Measurements from ENCODE around the gene ADGB. TPM values are rescaled to one million over a fixed set of nuclear protein-coding genes. Genes with fewer than 3 reads are reported as not detected.
"Not testable (repeated sequence)": the region's sequence is repeated elsewhere in the genome, so short reads cannot be mapped to it uniquely, and the experiment has no call there.

The ADGB gene
- total RNA-seq, 2 experiments from 2014 or later: not detected

DNA sequence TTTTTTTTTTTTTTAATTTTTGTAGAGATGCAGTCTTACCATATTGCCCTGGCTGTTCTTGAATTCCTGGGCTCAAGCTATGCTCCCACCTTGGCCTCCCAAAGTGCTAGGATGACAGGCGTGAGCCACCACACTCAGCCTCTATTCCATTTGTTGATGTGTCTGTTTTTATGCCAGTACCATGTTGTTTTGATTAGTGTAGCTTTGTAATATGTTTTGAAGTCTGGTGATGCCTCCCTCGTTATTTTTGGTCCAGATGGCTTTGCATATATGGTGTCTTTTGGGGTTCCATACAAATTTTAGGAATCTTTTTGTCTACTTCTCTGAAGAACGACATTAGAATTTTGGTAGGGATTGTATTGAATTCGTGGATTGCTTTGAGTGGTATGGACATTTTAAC, 193.2 kb downstream of the ADGB start:
- no peak for DNase-seq
- Mint-ChIP-seq H3K27ac (no peak overlapping the region), H3K4me3 (no peak overlapping the region), H3K27me3 (no peaks in the 10 kb centered on the region), H3K36me3 (ENCODE audit: low read depth) (peaks cover 19% of the 10 kb centered on the region), H3K4me1 (peaks cover 37% of the 10 kb centered on the region), H3K9me3 (peaks cover 33% of the 10 kb centered on the region)
- ChIA-PET POLR2A (no interaction called here), CTCF (interaction anchor here (1.1 kb wide), 1 partner anchor 10 kb away, joined by 5 read pairs; no protein-coding TSS in a partner anchor)

DNA sequence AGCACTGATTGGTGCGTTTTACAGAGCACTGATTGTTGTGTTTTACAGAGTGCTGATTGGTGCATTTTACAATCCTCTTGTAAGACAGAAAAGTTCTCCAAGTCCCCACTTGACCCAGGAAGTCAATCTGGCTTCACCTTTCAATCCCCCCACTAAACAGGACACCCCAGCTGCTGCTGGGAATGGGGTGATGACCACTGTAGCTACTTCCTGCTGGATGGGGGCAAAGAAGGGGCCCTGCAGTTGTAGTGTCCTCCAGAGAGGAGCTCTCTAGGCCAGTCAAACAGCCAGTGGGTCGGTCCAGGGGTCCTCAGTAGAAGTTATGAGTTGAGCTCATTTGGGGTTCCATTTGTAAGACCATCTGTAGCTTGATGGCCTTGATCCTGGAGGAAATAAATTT, 194.4 kb downstream of the ADGB start:
- peaks cover 32% of the 10 kb centered on the region for H3K4me1 Mint-ChIP-seq
- H3K27me3 Mint-ChIP-seq, CTCF ChIA-PET, DNase-seq, H3K27ac Mint-ChIP-seq, H3K4me3 Mint-ChIP-seq, POLR2A ChIA-PET: not testable (repeated sequence)
- H3K9me3 Mint-ChIP-seq: peaks cover 35% of the 10 kb centered on the region
- H3K36me3 Mint-ChIP-seq (ENCODE audit: low read depth): peaks cover 19% of the 10 kb centered on the region

DNA sequence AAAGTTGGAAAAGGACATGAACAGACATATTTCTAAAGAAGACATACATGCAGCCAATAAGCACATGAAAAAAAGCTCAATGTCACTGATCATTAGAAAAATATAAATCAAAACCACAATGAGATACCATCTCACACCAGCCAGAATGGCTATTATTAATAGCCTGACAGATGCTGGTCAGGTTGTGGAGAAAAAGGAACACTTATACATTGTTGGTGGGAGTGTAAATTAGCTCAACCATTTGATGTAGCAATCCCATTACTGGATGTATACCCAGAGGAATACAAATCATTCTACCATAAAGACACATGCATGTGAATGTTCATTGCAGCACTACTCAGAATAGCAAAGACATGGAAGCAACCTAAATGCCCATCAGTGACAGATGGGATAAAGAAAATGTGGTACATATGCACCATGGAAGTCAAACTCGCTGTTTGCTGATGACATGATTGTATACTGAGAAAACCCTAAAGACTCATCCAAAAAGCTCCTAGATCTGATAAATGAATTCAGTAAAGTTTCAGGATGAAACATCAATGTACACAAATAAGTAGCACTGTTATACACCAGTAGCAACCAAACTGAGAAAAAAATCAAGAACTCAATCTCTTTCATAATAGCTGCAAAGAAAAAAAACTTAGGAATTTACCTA, 196.8 kb downstream of the ADGB start:
- Mint-ChIP-seq H3K36me3 (ENCODE audit: low read depth) (peaks cover 19% of the 10 kb centered on the region), H3K4me1 (peaks cover 17% of the 10 kb centered on the region), H3K27ac (no peak overlapping the region), H3K9me3 (peaks cover 35% of the 10 kb centered on the region), H3K4me3 (no peak overlapping the region), H3K27me3 (peaks cover 1% of the 10 kb centered on the region)
- POLR2A ChIA-PET: no interaction called here
- CTCF ChIA-PET: interaction anchor here (1.6 kb wide), 1 partner anchor 10 kb away, joined by 4 read pairs; no protein-coding TSS in a partner anchor
- no peak for DNase-seq

DNA sequence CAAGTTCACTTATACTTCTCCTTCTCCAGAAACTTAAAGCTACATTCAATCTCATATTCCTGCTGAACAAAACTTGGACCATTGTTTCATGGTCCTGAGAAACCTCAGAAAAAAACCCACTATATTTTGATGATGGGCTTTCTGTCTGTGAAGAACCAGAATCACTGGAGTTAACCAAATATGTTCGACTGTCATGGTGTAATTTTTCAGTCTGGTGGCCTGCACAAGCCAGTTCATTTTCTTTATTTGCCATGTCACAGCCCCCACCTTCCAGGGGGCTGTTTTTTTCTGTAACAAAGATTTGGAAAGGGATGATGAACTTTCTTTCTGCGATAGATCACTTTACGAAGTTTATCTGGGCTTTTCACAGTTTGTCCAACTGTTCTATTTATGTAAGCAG, 204.4 kb downstream of the ADGB start:
- not testable (repeated sequence) for H3K4me3 Mint-ChIP-seq

DNA sequence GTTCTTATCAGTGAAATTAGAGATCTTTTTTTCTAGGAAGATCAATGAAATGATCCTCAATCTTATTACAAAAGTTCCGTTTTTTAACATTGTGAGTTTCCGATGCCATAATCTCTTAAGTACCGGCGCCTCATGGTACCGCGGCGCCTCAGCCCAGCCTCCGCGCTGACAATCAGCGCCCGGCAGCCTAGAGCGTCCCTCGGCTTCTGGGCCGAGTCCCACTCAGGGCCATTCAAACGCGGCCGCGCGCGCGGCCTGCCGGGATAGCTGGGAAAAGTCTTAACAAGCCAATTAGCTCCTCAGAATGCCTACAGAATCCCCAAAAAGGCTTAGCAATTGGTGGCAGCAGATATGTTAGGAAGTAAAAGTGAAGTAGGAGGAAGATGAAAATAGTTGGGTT, 204.8 kb downstream of the ADGB start:
- no peak overlapping the region for H3K27ac Mint-ChIP-seq
- H3K36me3 Mint-ChIP-seq (ENCODE audit: low read depth): no peaks in the 10 kb centered on the region
- H3K27me3 Mint-ChIP-seq: peaks cover 2% of the 10 kb centered on the region
- ChIA-PET POLR2A (no interaction called here), CTCF (no interaction called here)
- H3K9me3 Mint-ChIP-seq: no peaks in the 10 kb centered on the region
- no peak overlapping the region for H3K4me3 Mint-ChIP-seq
- DNase-seq: no peak
- peaks cover 2% of the 10 kb centered on the region for H3K4me1 Mint-ChIP-seq

More for the DNA sequence above, 204.4 kb downstream of the ADGB start:
- H3K27me3 Mint-ChIP-seq; CTCF ChIA-PET; H3K4me1 Mint-ChIP-seq; H3K9me3 Mint-ChIP-seq; DNase-seq; POLR2A ChIA-PET; H3K36me3 Mint-ChIP-seq (ENCODE audit: low read depth); H3K27ac Mint-ChIP-seq: not testable (repeated sequence)

DNA sequence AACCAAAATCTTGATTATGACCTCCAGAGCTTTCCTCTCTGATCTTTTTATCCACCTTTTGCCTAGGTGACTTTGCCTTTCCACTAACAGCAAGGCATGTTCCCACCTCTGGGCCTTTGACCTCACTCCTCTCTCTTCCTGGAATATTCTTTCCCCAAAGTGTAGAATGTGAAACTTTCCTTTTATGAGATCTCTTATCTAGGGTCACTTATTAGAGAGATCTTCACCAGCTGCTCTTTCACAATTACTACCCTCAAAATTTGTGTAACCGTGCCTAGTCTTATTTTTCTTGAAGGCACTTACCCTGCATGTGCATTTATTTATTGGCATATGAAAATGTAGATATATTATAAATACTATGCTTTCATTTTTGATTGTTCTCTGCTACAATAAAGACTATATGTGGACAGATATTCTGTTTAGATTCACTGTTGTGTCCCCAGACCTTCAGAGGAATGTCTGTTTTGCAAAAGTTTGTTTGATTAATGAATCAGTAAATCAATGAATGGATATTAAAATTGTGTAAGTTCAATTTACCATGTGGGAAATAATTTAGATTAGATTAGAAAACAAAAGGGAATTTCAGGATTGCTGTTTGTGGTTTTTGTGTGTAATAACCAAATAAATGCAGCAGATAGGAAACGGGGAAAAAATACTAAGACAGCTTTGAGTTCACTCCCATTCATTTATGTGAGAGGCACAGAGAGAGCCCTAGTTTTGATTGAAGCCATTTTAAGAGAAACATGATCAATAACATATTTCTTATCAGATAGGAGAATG, 207.0 kb downstream of the ADGB start:
- POLR2A ChIA-PET: no interaction called here
- Mint-ChIP-seq H3K36me3 (ENCODE audit: low read depth) (no peaks in the 10 kb centered on the region), H3K27me3 (peaks cover 2% of the 10 kb centered on the region), H3K4me1 (peaks cover 2% of the 10 kb centered on the region), H3K27ac (no peak overlapping the region), H3K9me3 (no peaks in the 10 kb centered on the region), H3K4me3 (no peak overlapping the region)
- DNase-seq: no peak
- CTCF ChIA-PET: no interaction called here

DNA sequence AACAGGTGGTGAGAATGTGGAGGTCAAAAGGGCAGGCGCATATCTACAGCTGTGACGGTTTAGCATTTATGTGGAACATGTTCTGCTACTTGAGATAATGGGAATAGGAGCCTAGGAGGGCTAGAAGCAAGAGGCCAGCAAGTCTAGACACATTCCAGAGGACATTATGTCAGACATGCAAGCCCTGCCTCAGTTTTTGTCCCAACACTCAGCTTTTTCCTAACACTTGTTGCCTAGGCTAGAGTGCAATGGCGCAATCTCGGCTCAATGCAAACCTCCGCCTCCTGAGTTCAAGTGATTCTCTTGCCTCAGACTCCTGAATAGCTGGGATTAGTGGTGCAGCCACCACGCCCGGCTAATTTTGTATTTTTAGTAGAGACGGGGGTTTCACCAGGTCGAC, 210.2 kb downstream of the ADGB start:
- H3K4me1 Mint-ChIP-seq; H3K4me3 Mint-ChIP-seq; H3K27me3 Mint-ChIP-seq; H3K36me3 Mint-ChIP-seq (ENCODE audit: low read depth); DNase-seq; POLR2A ChIA-PET; CTCF ChIA-PET; H3K9me3 Mint-ChIP-seq; H3K27ac Mint-ChIP-seq: not testable (repeated sequence)

DNA sequence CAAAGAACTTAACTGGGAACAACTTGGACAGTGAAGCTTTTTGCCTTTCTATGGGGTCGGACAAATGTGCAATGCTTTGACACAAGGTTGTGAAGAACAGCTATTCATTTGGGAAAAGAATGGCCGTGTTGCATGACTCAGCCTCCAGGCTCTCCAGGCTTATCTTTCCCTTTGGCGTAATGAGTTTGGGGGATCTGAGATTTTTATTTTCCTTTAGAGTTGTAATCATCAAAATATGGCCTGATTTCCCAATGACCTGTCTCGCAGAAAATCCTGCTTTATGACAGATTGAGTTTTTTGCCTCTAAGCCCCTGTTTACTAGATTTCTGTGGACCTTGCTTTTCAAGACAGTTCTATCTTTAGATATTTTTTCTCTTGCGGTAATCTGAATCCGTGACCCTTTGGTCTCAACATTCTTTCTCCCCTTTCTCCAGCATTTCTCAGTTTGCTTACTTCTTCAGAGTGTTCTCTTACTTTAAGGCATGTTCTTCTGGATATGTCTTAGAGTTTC, 214.1 kb downstream of the ADGB start:
- POLR2A ChIA-PET; H3K4me3 Mint-ChIP-seq; CTCF ChIA-PET; H3K4me1 Mint-ChIP-seq; H3K27me3 Mint-ChIP-seq; H3K36me3 Mint-ChIP-seq (ENCODE audit: low read depth); DNase-seq; H3K27ac Mint-ChIP-seq; H3K9me3 Mint-ChIP-seq: not testable (repeated sequence)

DNA sequence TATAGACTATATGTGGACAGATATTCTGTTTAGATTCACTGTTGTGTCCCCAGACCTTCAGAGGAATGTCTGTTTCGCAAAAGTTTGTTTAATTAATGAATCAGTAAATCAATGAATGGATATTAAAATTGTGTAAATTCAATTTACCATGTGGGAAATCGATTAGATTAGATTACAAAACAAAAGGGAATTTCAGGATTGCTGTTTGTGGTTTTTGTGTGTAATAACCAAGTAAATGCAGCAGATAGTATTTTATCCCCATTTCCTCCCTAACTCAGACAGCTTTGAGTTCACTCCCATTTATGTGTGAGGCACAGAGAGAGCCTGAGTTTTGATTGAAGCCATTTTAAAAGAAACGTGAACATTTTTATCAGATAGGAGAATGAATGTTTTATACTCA, 214.8 kb downstream of the ADGB start:
- no peaks in the 10 kb centered on the region for H3K9me3 Mint-ChIP-seq
- no peaks in the 10 kb centered on the region for H3K36me3 Mint-ChIP-seq (ENCODE audit: low read depth)
- H3K4me1 Mint-ChIP-seq: no peaks in the 10 kb centered on the region
- no peak overlapping the region for H3K4me3 Mint-ChIP-seq
- no peak overlapping the region for H3K27ac Mint-ChIP-seq
- H3K27me3 Mint-ChIP-seq: peaks cover 2% of the 10 kb centered on the region
- POLR2A ChIA-PET: no interaction called here
- CTCF ChIA-PET: no interaction called here
- no peak for DNase-seq

DNA sequence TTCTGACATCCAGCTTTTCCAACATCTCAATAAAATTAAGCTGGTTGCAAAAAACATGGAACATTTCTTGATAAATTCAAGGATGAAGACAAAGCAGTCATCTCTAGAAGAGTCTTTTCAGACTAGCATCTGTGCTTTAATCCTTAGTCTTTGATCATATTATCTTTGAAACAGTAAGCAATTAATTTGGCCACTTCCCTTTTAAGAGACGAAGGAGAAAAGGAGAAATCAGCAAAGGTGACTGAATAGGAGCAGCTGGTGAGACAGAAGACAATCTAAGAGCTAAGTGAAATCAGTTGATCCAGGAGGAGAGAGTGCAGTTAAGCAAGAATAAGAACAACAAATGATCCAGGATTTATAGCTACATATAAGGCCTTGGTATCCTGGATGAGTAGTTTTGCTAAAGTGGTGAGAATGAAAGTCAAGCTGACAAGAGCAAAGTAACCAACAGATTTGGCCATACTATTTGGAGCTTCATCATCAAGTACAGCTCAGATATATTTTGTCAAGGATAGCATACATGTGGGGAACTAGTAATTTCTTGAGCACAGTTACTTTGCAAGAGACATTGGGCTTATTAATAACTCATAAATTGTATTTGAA, 215.5 kb downstream of the ADGB start:
- DNase-seq: no peak
- H3K27me3 Mint-ChIP-seq: peaks cover 2% of the 10 kb centered on the region
- H3K4me3 Mint-ChIP-seq: no peak overlapping the region
- no peaks in the 10 kb centered on the region for H3K36me3 Mint-ChIP-seq (ENCODE audit: low read depth)
- CTCF ChIA-PET: no interaction called here
- H3K4me1 Mint-ChIP-seq: no peaks in the 10 kb centered on the region
- H3K9me3 Mint-ChIP-seq: no peaks in the 10 kb centered on the region
- POLR2A ChIA-PET: no interaction called here
- H3K27ac Mint-ChIP-seq: no peak overlapping the region

DNA sequence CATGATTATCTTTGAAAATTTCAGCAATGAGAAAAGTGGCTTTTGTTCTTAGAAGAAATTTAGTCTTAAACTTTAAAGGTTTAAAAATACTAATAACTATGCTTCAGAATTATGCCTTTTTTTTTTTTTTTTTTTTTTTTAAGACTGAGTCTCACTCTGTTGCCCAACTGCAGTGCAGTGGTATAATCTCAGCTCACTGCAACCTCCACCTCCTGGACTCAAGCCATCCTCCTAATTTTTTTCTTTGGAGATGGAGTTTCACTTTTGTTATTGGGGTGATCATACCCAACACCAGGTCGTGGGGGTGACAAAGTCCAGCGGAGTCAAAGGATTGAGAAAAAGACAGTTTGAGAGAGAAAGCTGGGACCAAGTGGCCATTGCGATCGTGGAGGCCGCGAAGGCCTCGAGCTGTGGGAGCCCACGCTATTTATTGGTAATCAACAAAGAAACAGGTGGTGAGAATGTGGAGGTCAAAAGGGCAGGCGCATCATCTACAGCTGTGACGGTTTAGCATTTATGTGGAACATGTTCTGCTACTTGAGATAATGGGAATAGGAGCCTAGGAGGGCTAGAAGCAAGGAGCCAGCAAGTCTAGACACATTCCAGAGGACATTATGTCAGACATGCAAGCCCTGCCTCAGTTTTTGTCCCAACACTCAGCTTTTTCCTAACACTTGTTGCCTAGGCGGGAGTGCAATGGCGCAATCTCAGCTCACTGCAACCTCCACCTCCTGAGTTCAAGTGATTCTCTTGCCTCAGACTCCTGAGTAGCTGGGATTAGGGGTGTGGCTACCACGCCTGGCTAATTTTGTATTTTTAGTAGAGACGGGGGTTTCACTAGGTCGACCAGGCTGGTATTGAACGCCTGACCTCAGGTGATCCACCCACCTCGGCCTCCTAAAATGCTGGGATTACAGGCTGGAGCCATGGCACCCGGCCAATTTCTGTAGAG, 217.0 kb downstream of the ADGB start:
- H3K36me3 Mint-ChIP-seq (ENCODE audit: low read depth); H3K9me3 Mint-ChIP-seq; CTCF ChIA-PET; H3K27me3 Mint-ChIP-seq; DNase-seq; H3K4me3 Mint-ChIP-seq; H3K27ac Mint-ChIP-seq; H3K4me1 Mint-ChIP-seq; POLR2A ChIA-PET: not testable (repeated sequence)

DNA sequence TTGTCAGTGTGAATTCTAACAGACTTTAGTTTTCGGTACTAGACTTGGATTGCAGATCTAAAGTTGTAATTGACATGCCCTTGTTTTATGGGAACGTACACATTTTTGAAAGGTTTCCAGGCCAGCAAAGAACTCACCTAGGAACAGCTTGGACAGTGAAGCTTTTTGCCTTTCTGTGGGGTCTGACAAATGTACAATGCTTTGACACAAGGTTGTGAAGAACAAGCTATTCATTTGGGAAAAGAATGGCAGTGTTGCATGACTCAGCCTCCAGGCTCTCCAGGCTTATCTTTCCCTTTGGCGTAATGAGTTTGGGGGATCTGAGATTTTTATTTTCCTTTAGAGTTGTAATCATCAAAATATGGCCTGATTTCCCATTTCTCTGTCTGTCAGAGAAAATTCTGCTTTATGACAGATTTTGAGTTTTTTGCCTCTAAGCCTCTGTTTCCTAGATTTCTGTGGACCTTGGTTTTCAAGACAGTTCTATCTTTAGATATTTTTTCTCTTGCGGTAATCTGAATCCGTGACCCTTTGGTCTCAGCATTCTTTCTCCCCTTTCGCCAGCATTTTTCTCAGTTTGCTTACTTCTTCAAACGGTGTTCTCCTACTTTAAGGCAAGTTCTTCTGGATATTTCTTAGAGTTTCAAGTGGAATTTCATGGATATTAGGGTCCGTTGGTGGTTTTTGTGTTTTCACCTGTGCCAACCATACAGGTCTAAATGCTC, 221.0 kb downstream of the ADGB start:
- H3K36me3 Mint-ChIP-seq (ENCODE audit: low read depth): no peaks in the 10 kb centered on the region
- no peak for DNase-seq
- H3K4me1 Mint-ChIP-seq: no peaks in the 10 kb centered on the region
- no peaks in the 10 kb centered on the region for H3K27me3 Mint-ChIP-seq
- no peak overlapping the region for H3K27ac Mint-ChIP-seq
- POLR2A ChIA-PET: no interaction called here
- CTCF ChIA-PET: no interaction called here
- H3K9me3 Mint-ChIP-seq: no peaks in the 10 kb centered on the region
- H3K4me3 Mint-ChIP-seq: no peak overlapping the region

All from activated CD4-positive, alpha-beta memory T cell treated with anti-CD3 and anti-CD28 coated beads, Interleukin-2, amount 10 ng/mL, durations not matched to agents 7 days and 5 days (primary cell).